Kidney epithelial cell (primary cell): ENCODE measurements around the gene CACNA1I. TPM values are rescaled to one million over a fixed set of nuclear protein-coding genes. Genes with fewer than 3 reads are reported as not detected.

Experiments
- DNase-seq: peaks from one replicate; pipeline ENCODE4 v3.0.0-alpha.2; 2010; ENCODE audit warnings: low read depth
- H3K27me3 ChIP-seq: 2 replicates; pipeline ENCODE4 v1.6.0; 2011; ENCODE audit warnings: low read length; ENCODE audit not compliant: control insufficient read depth, insufficient read depth
- H3K36me3 ChIP-seq: 2 replicates; pipeline ENCODE4 v1.5.1; 2011; ENCODE audit warnings: low read length; ENCODE audit not compliant: control insufficient read depth, insufficient read depth
- H3K4me3 ChIP-seq: 2 replicates; pipeline ENCODE4 v1.5.1; 2011; ENCODE audit warnings: low read depth, mild to moderate bottlenecking, control low read depth, low read length
- CTCF ChIP-seq: IDR thresholded peaks from 2 replicates; pipeline ENCODE4 v1.5.1; 2011; ENCODE audit warnings: mild to moderate bottlenecking, moderate library complexity, low read length, control low read depth, inconsistent platforms; ENCODE audit not compliant: insufficient read depth, poor library complexity, severe bottlenecking
- total RNA-seq: library from RNA; depleted of rRNA; stranded (reverse); fragments of >200 nt; gene quantifications from 2 replicates; pipeline ENCODE4 v1.2.3, GENCODE V29; 2015

Gene CACNA1I
- total RNA-seq, 1 donor from 2014 or later: not detected

GRCh38 chr22:39525658-39525975 lies 44.9 kb upstream of the CACNA1I start:
- Histone ChIP-seq H3K27me3 (no peaks in the 10 kb centered on the region), H3K36me3 (peaks cover 12% of the 10 kb centered on the region), H3K4me3 (no peak overlapping the region)
- no peak for DNase-seq
- no peak for TF ChIP-seq CTCF

GRCh38 chr22:39526736-39527171 lies 43.8 kb upstream of the CACNA1I start:
- no peak for DNase-seq
- no peak for TF ChIP-seq CTCF
- Histone ChIP-seq H3K27me3 (no peaks in the 10 kb centered on the region), H3K36me3 (peaks cover 11% of the 10 kb centered on the region), H3K4me3 (no peak overlapping the region)

GRCh38 chr22:39527481-39527961 lies 43.0 kb upstream of the CACNA1I start:
- Histone ChIP-seq H3K36me3 (peaks cover 11% of the 10 kb centered on the region), H3K4me3 (no peak overlapping the region), H3K27me3 (no peaks in the 10 kb centered on the region)
- no peak for TF ChIP-seq CTCF
- DNase-seq: no peak

- DNase-seq: no peak
- H3K4me3 ChIP-seq: no peak overlapping the region
- no peak for TF ChIP-seq CTCF
- peaks cover 8% of the 10 kb centered on the region for H3K36me3 ChIP-seq
- no peaks in the 10 kb centered on the region for H3K27me3 ChIP-seq
Observed at GRCh38 chr22:39528080-39528661, 42.4 kb upstream of the CACNA1I start.

- no peak for DNase-seq
- TF ChIP-seq CTCF: peak; percentile 99
- H3K36me3 ChIP-seq: peaks cover 5% of the 10 kb centered on the region
- H3K4me3 ChIP-seq: no peak overlapping the region
- no peaks in the 10 kb centered on the region for H3K27me3 ChIP-seq
Observed at GRCh38 chr22:39528681-39529486, 41.7 kb upstream of the CACNA1I start.
